ENCODE results near the gene RTN1.

RTN1 gene

GRCh38 chr14:59849411-59850130, 21.0 kb downstream of the RTN1 start:
- no peak overlapping the region for H3K4me3 ChIP-seq (ENCODE audit: low read length in 2 of 2)
- no peak overlapping the region for H3K9ac ChIP-seq (ENCODE audit: low read length in 2 of 2)
- no peak overlapping the region for H3K27ac ChIP-seq (ENCODE audit: low read length)
- H3K4me1 ChIP-seq (ENCODE audit: control insufficient read depth, insufficient read depth, low read length), result no peaks in the 10 kb centered on the region
- H3K36me3 ChIP-seq (ENCODE audit: control insufficient read depth in 2 of 2, insufficient read depth in 2 of 2, low read length in 2 of 2), result no peaks in the 10 kb centered on the region
- no peaks in the 10 kb centered on the region for H3K9me3 ChIP-seq (ENCODE audit: control insufficient read depth in 2 of 2, low read length in 2 of 2)
- no peaks in the 10 kb centered on the region for H3K27me3 ChIP-seq (ENCODE audit: control insufficient read depth in 1 of 2, insufficient read depth in 2 of 2, low read length in 2 of 2)

- Histone ChIP-seq H3K4me3 (ENCODE audit: low read length in 2 of 2) (no peak overlapping the region), H3K36me3 (ENCODE audit: control insufficient read depth in 2 of 2, insufficient read depth in 2 of 2, low read length in 2 of 2) (no peaks in the 10 kb centered on the region), H3K27me3 (ENCODE audit: control insufficient read depth in 1 of 2, insufficient read depth in 2 of 2, low read length in 2 of 2) (no peaks in the 10 kb centered on the region), H3K4me1 (ENCODE audit: control insufficient read depth, insufficient read depth, low read length) (no peaks in the 10 kb centered on the region), H3K9ac (ENCODE audit: low read length in 2 of 2) (no peak overlapping the region), H3K27ac (ENCODE audit: low read length) (no peak overlapping the region), H3K9me3 (ENCODE audit: control insufficient read depth in 2 of 2, low read length in 2 of 2) (no peaks in the 10 kb centered on the region)
Observed at GRCh38 chr14:59848671-59849070, 21.9 kb downstream of the RTN1 start.

GRCh38 chr14:59847711-59848110, 22.9 kb downstream of the RTN1 start:
- H3K4me1 ChIP-seq (ENCODE audit: control insufficient read depth, insufficient read depth, low read length), result no peaks in the 10 kb centered on the region
- no peaks in the 10 kb centered on the region for H3K36me3 ChIP-seq (ENCODE audit: control insufficient read depth in 2 of 2, insufficient read depth in 2 of 2, low read length in 2 of 2)
- no peak overlapping the region for H3K9ac ChIP-seq (ENCODE audit: low read length in 2 of 2)
- no peak overlapping the region for H3K27ac ChIP-seq (ENCODE audit: low read length)
- H3K9me3 ChIP-seq (ENCODE audit: control insufficient read depth in 2 of 2, low read length in 2 of 2), result no peaks in the 10 kb centered on the region
- no peaks in the 10 kb centered on the region for H3K27me3 ChIP-seq (ENCODE audit: control insufficient read depth in 1 of 2, insufficient read depth in 2 of 2, low read length in 2 of 2)
- H3K4me3 ChIP-seq (ENCODE audit: low read length in 2 of 2), result no peak overlapping the region

GRCh38 chr14:59846595-59846994, 24.0 kb downstream of the RTN1 start:
- H3K36me3 ChIP-seq (ENCODE audit: control insufficient read depth in 2 of 2, insufficient read depth in 2 of 2, low read length in 2 of 2), result no peaks in the 10 kb centered on the region
- no peak overlapping the region for H3K9ac ChIP-seq (ENCODE audit: low read length in 2 of 2)
- H3K4me3 ChIP-seq (ENCODE audit: low read length in 2 of 2), result no peak overlapping the region
- no peaks in the 10 kb centered on the region for H3K9me3 ChIP-seq (ENCODE audit: control insufficient read depth in 2 of 2, low read length in 2 of 2)
- no peak overlapping the region for H3K27ac ChIP-seq (ENCODE audit: low read length)
- H3K27me3 ChIP-seq (ENCODE audit: control insufficient read depth in 1 of 2, insufficient read depth in 2 of 2, low read length in 2 of 2), result no peaks in the 10 kb centered on the region
- no peaks in the 10 kb centered on the region for H3K4me1 ChIP-seq (ENCODE audit: control insufficient read depth, insufficient read depth, low read length)

- H3K4me1 ChIP-seq (ENCODE audit: control insufficient read depth, insufficient read depth, low read length), result no peaks in the 10 kb centered on the region
- no peaks in the 10 kb centered on the region for H3K27me3 ChIP-seq (ENCODE audit: control insufficient read depth in 1 of 2, insufficient read depth in 2 of 2, low read length in 2 of 2)
- no peaks in the 10 kb centered on the region for H3K9me3 ChIP-seq (ENCODE audit: control insufficient read depth in 2 of 2, low read length in 2 of 2)
- no peaks in the 10 kb centered on the region for H3K36me3 ChIP-seq (ENCODE audit: control insufficient read depth in 2 of 2, insufficient read depth in 2 of 2, low read length in 2 of 2)
- H3K27ac ChIP-seq (ENCODE audit: low read length), result no peak overlapping the region
- H3K9ac ChIP-seq (ENCODE audit: low read length in 2 of 2), result no peak overlapping the region
- H3K4me3 ChIP-seq (ENCODE audit: low read length in 2 of 2), result no peak overlapping the region
Observed at GRCh38 chr14:59845245-59845644, 25.3 kb downstream of the RTN1 start.

- Histone ChIP-seq H3K9ac (ENCODE audit: low read length in 2 of 2) (no peak overlapping the region), H3K9me3 (ENCODE audit: control insufficient read depth in 2 of 2, low read length in 2 of 2) (no peaks in the 10 kb centered on the region), H3K4me1 (ENCODE audit: control insufficient read depth, insufficient read depth, low read length) (no peaks in the 10 kb centered on the region), H3K36me3 (ENCODE audit: control insufficient read depth in 2 of 2, insufficient read depth in 2 of 2, low read length in 2 of 2) (no peaks in the 10 kb centered on the region), H3K4me3 (ENCODE audit: low read length in 2 of 2) (no peak overlapping the region), H3K27ac (ENCODE audit: low read length) (no peak overlapping the region), H3K27me3 (ENCODE audit: control insufficient read depth in 1 of 2, insufficient read depth in 2 of 2, low read length in 2 of 2) (no peaks in the 10 kb centered on the region)
Observed at GRCh38 chr14:59844186-59844812, 26.3 kb downstream of the RTN1 start.

- H3K27me3 ChIP-seq (ENCODE audit: control insufficient read depth in 1 of 2, insufficient read depth in 2 of 2, low read length in 2 of 2), result no peaks in the 10 kb centered on the region
- H3K9me3 ChIP-seq (ENCODE audit: control insufficient read depth in 2 of 2, low read length in 2 of 2), result no peaks in the 10 kb centered on the region
- no peak overlapping the region for H3K4me3 ChIP-seq (ENCODE audit: low read length in 2 of 2)
- H3K36me3 ChIP-seq (ENCODE audit: control insufficient read depth in 2 of 2, insufficient read depth in 2 of 2, low read length in 2 of 2), result no peaks in the 10 kb centered on the region
- no peaks in the 10 kb centered on the region for H3K4me1 ChIP-seq (ENCODE audit: control insufficient read depth, insufficient read depth, low read length)
- H3K27ac ChIP-seq (ENCODE audit: low read length), result no peak overlapping the region
- H3K9ac ChIP-seq (ENCODE audit: low read length in 2 of 2), result no peak overlapping the region
Observed at GRCh38 chr14:59836116-59836515, 34.5 kb downstream of the RTN1 start.

- H3K27ac ChIP-seq (ENCODE audit: low read length), result no peak overlapping the region
- H3K27me3 ChIP-seq (ENCODE audit: control insufficient read depth in 1 of 2, insufficient read depth in 2 of 2, low read length in 2 of 2), result no peaks in the 10 kb centered on the region
- H3K9ac ChIP-seq (ENCODE audit: low read length in 2 of 2), result no peak overlapping the region
- no peaks in the 10 kb centered on the region for H3K36me3 ChIP-seq (ENCODE audit: control insufficient read depth in 2 of 2, insufficient read depth in 2 of 2, low read length in 2 of 2)
- H3K4me1 ChIP-seq (ENCODE audit: control insufficient read depth, insufficient read depth, low read length), result no peaks in the 10 kb centered on the region
- H3K9me3 ChIP-seq (ENCODE audit: control insufficient read depth in 2 of 2, low read length in 2 of 2), result no peaks in the 10 kb centered on the region
- no peak overlapping the region for H3K4me3 ChIP-seq (ENCODE audit: low read length in 2 of 2)
Observed at GRCh38 chr14:59832653-59833294, 37.8 kb downstream of the RTN1 start.

- no peaks in the 10 kb centered on the region for H3K36me3 ChIP-seq (ENCODE audit: control insufficient read depth in 2 of 2, insufficient read depth in 2 of 2, low read length in 2 of 2)
- no peak overlapping the region for H3K27ac ChIP-seq (ENCODE audit: low read length)
- H3K27me3 ChIP-seq (ENCODE audit: control insufficient read depth in 1 of 2, insufficient read depth in 2 of 2, low read length in 2 of 2), result no peaks in the 10 kb centered on the region
- no peak overlapping the region for H3K4me3 ChIP-seq (ENCODE audit: low read length in 2 of 2)
- no peak overlapping the region for H3K9ac ChIP-seq (ENCODE audit: low read length in 2 of 2)
- H3K9me3 ChIP-seq (ENCODE audit: control insufficient read depth in 2 of 2, low read length in 2 of 2), result no peaks in the 10 kb centered on the region
- no peaks in the 10 kb centered on the region for H3K4me1 ChIP-seq (ENCODE audit: control insufficient read depth, insufficient read depth, low read length)
Observed at GRCh38 chr14:59831121-59831730, 39.4 kb downstream of the RTN1 start.

- Histone ChIP-seq H3K9me3 (ENCODE audit: control insufficient read depth in 2 of 2, low read length in 2 of 2) (no peaks in the 10 kb centered on the region), H3K27me3 (ENCODE audit: control insufficient read depth in 1 of 2, insufficient read depth in 2 of 2, low read length in 2 of 2) (no peaks in the 10 kb centered on the region), H3K36me3 (ENCODE audit: control insufficient read depth in 2 of 2, insufficient read depth in 2 of 2, low read length in 2 of 2) (no peaks in the 10 kb centered on the region), H3K4me1 (ENCODE audit: control insufficient read depth, insufficient read depth, low read length) (no peaks in the 10 kb centered on the region), H3K27ac (ENCODE audit: low read length) (no peak overlapping the region), H3K9ac (ENCODE audit: low read length in 2 of 2) (no peak overlapping the region), H3K4me3 (ENCODE audit: low read length in 2 of 2) (no peak overlapping the region)
Observed at GRCh38 chr14:59830338-59830734, 40.2 kb downstream of the RTN1 start.

Data from stomach smooth muscle (tissue), 2 donors.